Skeletal muscle cell (primary cell): ENCODE data around the gene TEDDM1.
"Not testable (repeated sequence)": the region's sequence is repeated elsewhere in the genome, so short reads cannot be mapped to it uniquely, and the experiment has no call there.

Experiments used
- DNase-seq: peaks from one replicate; pipeline ENCODE4 v3.0.0-alpha.2; 2010; ENCODE audit warnings: low read depth
- H3K4me3 ChIP-seq: 2 replicates; pipeline ENCODE4 v1.5.1; 2011; ENCODE audit warnings: low read depth, mild to moderate bottlenecking, control low read depth, low read length, moderate library complexity

TEDDM1 gene

DNA sequence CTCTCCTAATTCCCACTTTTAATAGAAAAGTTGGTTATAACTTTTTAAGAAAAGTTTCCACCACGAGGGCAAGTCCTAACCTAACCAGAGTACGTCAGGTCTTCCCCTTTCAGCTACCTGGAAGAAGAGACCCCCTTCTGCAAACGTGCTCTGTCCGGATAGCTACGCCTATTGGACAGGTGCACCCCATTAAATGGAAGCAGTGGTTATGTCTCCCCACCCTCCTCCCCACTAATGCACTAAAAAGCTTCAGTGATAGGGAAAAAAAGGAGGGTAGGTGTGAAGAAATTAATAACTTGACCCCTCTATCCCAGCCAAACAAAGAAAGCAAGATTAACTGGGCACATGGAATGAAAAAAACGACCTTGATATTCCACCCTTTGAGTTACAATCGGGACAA, 16.5 kb downstream of the TEDDM1 start:
- H3K4me3 ChIP-seq, result no peak overlapping the region
- DNase-seq, result no peak

DNA sequence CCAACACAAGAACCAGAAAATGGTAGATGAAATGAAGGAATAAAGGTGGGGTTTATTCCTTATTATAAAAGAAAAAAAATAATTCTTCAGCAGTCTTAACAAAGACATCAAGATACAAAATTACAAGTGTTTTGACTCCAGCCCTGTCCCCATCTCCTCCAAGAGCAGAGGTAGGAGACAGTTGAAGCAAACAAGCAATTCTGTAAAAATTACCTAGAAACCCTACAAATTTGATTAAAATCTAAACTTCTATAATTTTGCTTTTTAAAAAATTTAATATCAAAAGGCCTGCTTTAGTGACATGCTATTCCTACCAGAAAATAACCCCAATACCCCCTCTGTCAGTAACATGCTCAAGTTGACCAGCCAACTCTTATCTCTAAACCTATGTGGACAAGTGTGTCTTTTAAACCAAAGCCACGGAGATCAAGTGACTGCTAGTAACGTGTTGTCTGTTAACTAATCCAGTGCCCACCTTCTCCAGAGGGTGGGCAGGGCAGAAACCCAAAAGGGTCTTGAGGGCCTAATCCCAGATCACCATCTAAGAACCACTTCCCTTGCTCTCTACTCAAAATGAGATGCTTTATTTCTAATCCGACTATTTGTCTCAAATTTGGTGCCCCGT, 17.3 kb downstream of the TEDDM1 start:
- H3K4me3 ChIP-seq, result no peak overlapping the region
- no peak for DNase-seq

DNA sequence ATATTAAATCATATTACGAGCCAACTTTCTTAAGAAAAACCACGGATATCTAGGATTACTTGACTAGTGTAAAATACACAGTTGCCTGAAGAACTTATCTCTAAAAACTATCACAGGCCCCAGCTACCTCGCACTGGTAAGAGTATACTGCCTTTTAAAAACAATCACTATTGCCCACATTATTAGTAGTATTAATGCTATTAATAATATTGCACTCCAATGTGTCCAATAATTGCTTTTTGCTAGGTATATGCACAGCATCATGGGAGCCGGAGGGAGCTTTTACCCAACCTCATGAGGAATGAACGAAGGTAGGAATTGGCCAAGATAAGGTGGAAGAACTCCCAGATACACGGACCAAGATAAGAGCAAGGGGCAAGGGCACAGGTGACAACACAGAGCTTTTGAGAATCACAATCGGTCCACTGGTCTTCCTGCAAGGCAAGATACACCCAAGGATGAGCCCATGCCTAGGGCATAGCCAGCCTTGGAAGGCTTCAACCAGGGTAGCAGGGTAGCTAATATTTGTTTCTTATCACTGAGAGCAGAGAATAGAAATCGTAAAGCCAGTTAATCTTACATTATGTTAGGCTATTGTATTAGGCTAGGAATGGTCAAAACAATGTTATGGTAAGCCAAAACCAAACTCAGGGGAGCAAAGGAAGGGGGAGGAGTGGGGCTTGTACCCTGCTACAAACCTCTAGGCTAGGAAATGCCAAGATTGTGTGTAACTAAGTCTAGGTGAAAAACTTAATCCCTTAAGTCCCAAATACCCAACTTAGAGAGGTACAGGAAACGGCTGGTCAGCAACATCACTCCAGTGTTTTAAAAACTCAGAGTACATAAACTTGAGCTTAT, 18.3 kb downstream of the TEDDM1 start:
- H3K4me3 ChIP-seq, result no peak overlapping the region
- DNase-seq, result no peak

DNA sequence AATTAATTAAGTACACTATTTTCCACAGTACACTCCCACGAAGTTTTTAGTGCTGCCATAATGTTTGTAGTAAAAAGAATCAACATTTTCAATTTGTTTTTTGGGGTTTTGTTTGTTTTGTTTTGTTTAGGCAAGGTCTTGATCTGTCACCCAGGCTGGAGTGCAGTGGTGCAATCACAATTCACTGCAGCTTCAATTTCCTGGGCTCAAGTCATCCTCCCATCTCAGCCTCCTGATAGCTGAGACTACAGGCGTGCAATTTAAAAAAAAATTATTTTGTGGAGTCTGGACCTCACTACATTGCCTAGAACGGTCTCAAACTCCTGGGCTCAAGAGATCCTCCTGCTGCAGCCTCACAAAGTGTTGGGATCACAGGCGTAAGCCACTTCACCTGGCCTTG, 20.3 kb downstream of the TEDDM1 start:
- no peak for DNase-seq
- H3K4me3 ChIP-seq, result no peak overlapping the region

DNA sequence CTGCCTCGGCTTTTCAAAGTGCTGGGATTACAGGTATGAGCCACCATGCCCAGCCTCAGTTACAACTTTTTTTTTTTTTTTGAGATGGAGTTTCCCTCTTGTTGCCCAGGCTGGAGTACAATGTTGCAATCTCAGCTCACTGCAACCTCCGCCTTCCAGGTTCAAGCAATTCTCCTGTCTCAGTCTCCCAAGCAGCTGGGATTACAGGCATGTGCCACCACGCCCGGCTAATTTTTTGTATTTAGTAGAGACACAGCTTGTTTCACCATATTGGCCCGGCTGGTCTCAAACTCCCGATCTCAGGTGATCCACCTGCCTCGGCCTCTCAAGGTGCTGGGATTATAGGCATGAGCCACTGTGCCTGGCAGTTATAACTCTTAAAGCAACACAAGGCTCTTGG, 20.7 kb downstream of the TEDDM1 start:
- DNase-seq, result not testable (repeated sequence)

DNA sequence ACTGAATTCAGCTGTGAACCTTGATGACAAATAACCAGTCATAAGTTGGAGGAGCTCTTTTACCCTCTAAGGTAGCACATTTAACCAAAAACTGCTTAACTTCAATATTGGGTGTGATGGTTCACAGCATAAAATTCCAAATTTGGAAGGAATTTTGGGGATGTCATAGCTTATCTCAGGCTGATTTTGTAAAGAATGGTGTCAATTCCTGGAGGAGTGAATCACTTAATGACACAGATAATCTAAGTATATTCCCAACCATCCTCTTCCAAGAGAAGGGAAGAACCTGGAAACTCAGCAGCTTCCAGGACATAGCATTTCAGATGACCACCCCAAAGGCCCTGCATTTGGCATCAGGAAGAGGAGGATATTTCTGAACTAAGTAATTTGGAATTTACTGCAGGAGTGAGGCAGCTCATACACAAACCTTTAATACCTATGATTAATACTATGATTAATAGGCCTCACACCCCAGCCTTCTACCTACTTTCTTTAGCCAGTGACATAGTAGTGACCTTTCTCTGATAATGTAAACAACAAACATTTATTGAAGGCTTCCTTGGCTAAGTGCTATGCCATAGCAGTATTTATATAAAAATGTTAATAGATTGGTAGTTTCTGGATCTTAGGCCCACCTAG, 23.4 kb downstream of the TEDDM1 start:
- no peak for DNase-seq
- H3K4me3 ChIP-seq, result no peak overlapping the region

More for the DNA sequence above, 20.7 kb downstream of the TEDDM1 start:
- not testable (repeated sequence) for H3K4me3 ChIP-seq

DNA sequence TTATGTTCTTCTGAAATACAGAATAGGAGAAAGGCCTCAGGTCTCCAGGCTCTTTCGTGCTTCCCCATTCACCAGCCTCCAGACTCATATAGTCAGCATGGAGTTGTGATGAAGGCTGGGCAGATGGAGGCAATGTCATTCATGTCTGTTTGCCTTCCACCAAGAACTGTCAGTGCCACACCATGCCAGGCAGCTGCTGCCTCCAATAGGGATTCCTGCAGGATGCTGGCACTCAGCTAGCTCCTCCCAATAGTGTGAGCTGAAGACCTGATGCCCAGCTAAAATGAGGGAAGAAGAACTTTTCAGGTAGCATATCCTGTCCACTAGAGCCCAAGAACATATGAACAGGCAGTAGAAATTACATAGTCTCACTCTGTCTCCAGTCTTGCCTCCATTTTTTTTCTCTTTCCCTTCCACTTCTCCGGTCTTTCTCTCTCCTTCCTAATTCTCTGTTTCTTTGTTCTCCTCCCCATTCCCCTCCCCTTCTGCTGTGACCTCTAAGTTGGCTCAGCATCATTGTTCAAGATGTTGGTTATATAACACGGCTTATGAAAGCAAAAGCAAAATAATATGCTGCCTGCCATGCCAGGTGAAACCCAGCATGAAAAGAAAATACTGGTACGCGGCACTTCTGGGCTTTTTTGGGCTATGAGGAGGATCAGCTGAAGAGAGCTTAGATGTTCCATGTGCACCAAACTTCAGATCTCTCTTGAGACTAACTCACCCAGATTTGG, 26.2 kb downstream of the TEDDM1 start:
- no peak for DNase-seq
- no peak overlapping the region for H3K4me3 ChIP-seq

DNA sequence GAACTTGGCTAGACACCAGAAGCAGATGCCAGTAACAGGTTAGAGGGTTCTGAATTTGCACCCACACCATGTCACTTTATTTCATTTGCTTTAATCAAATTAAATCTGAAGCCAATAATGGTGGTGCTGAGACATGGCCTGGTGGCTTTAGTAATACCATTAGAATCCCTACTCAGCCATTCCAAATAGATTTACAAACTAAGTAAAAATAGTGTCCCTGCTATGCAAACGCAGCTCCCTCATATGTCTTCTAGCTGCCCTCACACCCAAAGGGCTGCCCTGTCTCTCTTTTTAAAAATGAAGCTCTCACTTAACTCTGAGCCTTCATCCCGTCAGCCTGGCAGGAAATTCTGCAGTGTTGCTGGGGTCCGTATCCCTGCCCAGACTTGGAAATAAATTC, 29.9 kb downstream of the TEDDM1 start:
- no peak overlapping the region for H3K4me3 ChIP-seq
- no peak for DNase-seq

DNA sequence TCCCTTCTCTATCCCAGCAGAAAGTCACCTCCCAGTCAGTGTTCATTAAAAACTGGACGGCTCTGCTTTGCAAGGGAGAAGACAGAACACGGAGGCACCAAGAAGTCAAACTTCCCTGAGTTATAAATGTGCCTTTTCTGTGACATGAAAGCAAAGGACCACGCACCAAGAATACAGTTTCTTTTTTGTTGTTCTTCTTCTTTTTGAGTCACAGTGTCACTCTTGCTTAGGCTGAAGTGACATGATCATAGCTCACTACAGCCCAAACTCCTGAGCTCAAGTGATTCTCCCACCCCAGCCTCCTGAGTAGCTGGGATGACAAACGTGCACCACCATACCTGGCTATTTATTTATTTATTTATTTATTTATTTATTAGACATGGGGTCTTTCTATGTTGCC, 31.6 kb downstream of the TEDDM1 start:
- no peak overlapping the region for H3K4me3 ChIP-seq
- no peak for DNase-seq

DNA sequence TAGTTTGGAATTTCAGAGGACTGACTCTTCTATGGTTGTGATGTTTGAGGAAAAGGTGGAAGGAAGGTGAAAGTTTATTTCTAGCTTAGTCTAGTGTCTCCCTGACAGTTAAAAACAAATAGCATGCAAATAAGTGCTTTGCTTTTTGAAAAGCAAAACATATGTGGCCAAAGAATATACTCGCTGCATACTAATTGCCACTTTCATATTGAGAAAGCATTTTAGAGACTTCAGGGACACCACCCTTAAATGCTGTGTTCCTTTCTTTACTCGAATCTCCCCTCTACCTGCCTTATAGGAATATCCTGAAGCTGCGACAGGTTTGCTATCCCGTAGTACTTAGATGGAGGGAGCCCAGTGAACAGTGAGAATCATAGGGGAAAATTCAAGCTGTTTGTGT, 32.1 kb downstream of the TEDDM1 start:
- no peak for DNase-seq
- H3K4me3 ChIP-seq, result no peak overlapping the region

DNA sequence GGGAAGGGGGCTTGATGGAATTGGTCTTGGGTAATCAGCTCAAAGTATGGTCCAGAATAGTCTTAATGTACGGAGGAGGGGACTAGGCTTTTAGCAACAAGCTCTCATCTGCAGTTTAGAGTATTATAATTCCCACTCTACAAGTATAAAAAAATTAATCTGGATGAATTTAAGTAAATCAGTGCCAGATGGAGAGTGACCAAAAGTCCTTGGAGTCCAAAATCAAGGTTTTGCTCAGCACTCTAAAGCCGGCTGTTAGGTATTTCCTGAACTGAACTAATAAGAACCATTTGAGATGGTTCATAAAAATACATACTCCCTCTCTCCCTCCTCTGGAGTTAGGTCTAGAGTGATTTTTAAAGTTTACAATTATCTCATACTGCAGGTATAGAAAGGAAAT, 32.5 kb downstream of the TEDDM1 start:
- H3K4me3 ChIP-seq, result no peak overlapping the region
- no peak for DNase-seq

DNA sequence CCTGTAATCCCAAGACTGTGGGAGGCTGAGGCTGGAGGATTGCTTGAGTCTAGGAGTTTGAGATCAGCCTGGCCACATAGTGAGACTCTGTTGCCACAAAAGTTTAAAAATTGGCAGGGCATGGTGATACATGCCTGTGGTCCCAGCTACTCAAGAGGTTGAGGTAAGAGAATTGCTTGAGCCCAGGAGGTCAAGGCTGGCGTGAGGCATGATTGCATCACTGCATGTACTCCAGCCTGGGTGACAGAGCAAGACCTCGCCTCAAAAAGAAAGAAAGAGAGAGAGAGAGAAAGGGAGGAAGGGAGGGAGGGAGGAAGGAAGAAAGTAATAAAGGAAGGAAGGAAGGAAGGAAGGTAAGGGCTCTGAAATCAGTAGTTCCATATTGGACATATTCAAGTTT, 33.9 kb downstream of the TEDDM1 start:
- no peak overlapping the region for H3K4me3 ChIP-seq
- no peak for DNase-seq

DNA sequence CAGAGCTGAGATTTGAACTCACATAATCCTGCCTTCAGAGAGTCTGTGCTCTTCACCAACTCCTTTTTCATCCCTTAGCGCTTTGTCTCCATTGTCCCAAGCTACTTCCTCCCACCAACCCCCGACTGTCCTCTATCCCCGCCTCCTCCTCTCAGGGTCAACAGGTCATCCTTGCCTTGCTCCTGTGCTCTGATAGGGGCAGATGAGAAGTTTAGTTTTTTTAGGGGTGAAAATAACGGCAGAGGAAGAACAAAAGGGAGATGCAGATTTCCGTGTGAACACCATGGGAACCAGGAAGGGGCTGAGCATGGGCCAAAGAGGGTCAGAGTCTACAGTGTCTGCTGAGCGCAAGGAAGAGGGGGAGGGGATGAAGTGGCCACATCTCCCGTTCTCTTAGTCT, 40.8 kb downstream of the TEDDM1 start:
- H3K4me3 ChIP-seq, result no peak overlapping the region
- no peak for DNase-seq

DNA sequence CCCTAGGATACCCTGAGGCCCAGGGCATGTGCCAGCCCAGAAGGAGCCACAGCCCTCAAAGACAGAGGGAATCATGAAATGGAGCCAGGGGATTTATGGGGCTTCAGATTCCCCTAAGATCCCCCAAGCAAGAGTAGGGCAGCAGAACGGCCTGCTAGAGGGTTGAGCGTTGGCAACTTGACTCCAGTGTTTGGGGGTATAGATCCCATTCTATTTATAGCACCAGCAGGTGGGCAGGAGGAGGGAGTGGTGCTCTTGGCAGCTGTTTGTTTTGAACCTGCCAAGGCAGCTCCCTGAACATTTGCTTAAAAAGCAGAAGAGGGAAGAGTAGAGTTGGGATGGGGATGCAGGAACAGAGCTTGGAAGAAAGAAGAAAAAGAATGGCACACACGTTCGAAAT, 42.6 kb downstream of the TEDDM1 start:
- DNase-seq, result no peak
- H3K4me3 ChIP-seq, result no peak overlapping the region

DNA sequence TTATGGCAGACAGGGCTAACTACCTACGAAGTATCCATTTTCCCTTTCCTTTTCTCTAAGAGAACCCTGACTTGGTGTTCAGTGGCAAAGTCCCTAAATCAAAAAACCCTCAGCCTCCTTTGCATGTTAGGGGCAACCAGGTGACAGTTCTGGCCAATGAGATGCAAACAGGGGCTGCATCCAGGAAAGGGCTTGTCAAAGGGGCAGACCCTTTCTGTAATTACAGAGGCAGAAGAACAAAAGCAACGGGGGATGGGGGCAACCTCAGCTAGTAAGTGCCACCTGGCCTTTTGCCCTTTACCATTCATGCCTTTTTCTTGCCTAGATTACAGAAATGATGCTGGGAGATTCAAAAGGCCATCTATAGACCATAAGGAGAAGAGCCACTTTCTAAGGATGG, 43.3 kb downstream of the TEDDM1 start:
- no peak overlapping the region for H3K4me3 ChIP-seq
- no peak for DNase-seq

DNA sequence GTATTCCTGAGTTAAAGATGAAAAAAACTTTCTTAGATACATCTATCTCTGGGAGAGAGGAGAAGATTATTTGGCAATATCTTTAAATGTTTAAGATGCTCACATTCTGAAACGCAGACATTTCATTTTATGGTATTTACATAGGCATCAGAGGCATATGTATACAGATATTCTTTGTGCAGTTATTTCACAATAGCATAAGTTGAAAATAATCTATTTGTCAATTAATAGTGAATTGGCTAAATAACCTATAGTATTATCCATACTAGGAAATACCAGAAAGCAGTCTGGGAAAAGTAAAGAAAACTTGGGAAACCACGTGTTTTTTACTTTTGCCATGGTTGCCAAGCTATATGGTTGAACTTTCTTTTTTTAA, 44.8 kb downstream of the TEDDM1 start:
- no peak for DNase-seq
- H3K4me3 ChIP-seq, result no peak overlapping the region

DNA sequence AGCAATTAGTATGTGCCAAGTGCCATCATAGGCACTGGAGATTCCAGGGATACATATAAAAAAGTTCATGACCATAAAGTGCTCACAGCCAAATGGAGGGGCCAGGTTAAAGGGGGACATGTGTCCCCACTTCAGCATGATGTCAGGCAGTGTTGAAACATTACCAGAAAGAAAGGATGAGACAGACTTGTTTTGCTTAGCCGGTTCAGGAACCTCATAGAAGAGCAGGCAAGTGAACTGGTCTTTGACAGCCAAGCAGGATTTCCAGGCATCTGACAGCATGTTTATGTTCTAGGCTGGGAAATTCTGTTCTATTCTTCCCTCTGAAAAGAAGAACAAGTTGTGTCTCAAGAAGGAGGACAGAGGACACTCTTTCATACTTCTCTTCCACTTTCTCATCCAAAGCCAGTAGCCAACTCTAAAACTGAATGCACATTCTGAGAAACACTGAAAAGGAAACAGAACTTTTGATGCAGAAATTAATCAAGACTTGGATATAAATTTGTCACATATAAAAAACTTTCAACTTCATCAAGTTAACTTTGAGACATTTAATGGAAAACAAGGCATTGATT, 48.6 kb downstream of the TEDDM1 start:
- DNase-seq, result no peak
- H3K4me3 ChIP-seq, result no peak overlapping the region

DNA sequence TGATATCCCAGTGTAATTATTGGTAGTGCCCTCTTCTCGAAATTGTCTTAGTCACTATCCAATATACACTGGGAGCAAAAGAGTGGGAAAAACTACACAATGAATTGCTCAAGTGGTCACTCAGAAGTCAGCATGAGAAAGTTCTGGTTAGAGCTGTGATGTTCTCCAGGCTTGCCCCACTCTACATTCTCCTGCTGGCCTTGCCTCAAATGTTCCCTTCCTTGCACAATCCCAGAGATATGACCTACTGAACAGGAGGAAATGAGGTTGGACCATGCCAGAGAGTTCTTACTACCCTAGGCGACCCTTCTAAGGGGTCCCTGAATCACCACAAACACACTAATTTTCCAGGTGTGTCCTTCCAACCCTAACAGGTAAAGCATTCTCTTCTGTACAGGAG, 49.6 kb downstream of the TEDDM1 start:
- no peak for DNase-seq
- H3K4me3 ChIP-seq, result no peak overlapping the region

DNA sequence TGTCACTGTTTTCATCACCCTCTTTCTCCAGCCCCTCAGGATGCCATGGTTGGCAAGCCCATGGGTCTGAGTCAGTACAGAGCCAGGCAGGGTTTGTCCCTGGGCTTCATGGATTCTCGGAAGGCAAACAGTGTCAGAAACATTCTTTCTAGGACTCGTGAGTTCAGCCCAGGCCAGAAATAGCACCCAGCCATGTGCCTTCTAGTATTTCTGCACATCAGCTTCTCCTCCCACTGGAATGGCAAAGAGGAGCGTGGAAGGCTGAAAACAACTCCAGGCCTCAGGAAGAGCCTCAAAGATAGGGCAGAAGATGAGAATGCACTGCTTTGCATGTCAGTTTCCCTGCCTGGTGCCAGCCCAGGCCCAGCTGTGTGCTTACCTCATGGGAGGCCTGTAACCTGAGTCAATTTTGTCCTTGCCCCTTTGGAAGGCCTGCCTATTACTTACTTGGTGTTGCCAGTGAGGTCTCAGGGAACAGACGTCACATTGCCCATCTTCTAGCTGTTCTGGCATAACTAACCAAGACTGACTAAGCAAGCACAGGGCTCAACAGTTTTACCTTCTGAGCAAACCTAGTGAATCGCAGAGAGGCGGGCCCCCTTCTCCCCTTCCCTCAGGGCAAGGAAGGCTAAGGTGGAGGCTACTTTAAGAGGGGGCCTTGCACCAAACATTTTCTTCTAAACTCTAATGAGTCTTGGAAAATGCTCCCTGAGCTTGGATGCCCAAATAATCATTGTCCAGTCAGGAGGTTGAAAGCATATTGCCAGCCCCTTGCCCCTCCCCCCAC, 51.3 kb downstream of the TEDDM1 start:
- DNase-seq, result no peak
- no peak overlapping the region for H3K4me3 ChIP-seq
